DMS 273 (cell line): ENCODE data around the gene ADGRA1.

ENCODE experiments used
- DNase-seq: peaks from one replicate; lab custom pipeline; 2025; ENCODE audit not compliant: unreplicated experiment; lab: John Stamatoyannopoulos, UW

Gene ADGRA1

GRCh38 chr10:133160826-133161471 lies 73.2 kb downstream of the ADGRA1 start:
- no peak for DNase-seq

GRCh38 chr10:133161486-133162109 lies 73.9 kb downstream of the ADGRA1 start:
- DNase-seq: no peak

DNA sequence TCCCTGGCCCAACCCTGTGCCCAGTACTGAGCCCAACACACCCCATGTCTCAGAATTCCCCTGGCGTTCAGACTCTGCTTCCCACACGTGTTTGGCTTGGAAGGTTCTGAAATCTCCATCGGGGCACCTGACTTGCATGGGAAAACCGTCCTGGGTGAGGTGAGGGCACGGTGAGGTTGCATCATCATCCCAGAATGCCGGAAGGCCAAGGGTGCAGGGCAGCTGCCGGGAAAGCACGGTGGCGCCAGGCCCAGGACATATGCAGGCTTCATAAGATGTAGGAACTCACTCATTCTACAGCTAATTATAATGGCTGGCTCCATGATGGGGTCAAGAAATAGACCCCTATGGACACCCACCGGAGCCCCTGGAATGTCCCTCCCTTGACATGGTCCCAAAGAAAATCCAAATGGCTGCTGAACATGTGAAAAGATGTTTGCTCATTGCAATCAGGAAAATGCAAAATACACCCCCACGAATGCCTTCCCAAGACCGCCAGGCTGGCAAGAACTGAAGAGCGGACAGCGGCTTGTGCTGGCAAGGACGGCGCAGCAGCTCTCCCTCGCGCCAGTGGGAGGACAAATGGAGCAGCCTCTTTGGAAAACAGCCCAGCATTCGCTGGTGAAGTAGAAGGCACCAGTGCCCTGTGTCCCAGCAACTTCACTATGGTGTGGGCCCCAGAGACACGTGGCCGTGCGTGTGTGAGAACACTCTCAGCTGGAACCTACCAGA lies 74.6 kb downstream of the ADGRA1 start:
- no peak for DNase-seq

GRCh38 chr10:133162910-133163856 lies 75.5 kb downstream of the ADGRA1 start:
- no peak for DNase-seq

GRCh38 chr10:133163889-133164815 lies 76.4 kb downstream of the ADGRA1 start:
- DNase-seq: no peak

DNA sequence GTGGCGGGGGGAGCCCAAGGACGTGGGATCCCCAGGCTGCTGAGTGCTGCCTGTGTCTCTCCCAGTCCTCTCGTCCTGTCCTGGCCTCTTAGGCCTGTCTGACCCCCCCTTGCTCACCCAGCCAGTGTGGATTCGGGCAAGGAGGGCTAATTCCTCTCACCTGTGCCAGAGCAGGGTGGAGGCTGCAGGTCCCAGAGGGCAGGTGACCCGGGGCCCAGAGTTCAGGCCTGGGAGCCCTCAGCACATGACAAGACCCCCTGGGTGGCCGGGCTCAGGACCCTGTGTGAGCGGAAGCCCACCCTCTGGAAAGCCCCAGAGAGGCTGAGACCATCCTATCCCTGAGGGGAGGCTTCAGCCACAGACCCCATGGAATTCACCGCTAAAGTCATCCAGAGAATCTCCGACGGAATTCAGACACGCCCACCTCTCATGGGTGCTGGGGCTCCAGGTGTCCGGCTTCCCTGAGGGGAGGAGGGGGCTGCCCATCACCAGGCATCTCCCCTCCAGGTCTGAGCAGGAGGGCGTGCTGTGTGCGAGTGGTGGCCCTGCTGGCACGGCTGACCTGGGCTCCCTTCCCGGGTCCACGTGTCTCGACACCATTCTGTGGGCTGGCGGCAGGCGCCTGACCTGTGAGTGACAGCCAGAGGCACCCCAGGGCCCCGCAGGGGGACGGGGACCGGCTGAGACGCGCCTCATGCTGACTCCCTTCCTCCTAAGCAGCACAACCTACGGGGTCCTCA lies 77.3 kb downstream of the ADGRA1 start:
- no peak for DNase-seq

DNA sequence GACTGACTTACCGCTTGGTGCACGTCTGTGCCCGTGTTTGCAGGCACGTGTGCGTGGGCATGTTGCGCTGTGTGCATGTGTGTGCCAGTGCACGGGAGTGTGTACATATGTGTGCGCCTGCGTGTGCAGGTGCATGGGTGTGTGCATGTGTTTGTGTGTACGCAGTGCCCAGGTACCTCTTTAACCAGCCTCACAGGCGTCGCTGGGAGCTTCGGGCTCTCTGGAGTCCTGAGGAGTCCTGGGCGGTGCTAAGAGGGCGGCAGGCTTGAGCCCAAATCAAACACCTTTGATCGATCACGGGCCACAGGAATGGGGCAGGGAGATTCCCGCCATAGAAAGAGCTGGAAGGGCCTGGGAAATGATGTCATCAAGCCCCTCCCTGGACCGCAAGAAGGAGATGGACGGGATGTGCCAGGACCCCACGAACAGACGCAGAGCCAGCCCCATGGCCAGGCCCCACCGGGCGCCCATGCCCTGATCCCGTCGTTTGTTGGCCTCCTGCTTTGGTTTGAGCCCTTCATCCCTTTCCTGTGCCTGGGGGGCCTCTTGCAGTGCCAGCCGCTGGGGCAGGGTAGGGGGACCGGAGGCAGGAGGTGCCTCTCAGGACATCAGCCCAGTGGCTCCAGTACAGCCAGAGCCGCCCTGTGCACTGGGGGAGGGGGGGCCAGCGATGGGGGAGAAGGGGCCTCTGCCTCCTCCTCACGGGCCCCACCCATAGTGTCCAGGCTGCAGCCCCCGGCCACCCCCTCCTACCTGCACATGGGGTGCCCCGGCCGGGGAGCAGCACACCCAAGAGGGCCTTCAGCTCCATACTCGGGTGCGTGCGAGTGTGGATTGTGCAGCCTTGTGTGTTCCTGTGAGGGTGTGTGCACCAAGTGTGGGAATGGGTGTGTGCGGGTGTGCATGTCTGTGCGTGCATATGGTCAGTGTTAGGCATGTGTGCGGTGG lies 78.1 kb downstream of the ADGRA1 start:
- DNase-seq: no peak

GRCh38 chr10:133166504-133166827 lies 78.7 kb downstream of the ADGRA1 start:
- no peak for DNase-seq

DNA sequence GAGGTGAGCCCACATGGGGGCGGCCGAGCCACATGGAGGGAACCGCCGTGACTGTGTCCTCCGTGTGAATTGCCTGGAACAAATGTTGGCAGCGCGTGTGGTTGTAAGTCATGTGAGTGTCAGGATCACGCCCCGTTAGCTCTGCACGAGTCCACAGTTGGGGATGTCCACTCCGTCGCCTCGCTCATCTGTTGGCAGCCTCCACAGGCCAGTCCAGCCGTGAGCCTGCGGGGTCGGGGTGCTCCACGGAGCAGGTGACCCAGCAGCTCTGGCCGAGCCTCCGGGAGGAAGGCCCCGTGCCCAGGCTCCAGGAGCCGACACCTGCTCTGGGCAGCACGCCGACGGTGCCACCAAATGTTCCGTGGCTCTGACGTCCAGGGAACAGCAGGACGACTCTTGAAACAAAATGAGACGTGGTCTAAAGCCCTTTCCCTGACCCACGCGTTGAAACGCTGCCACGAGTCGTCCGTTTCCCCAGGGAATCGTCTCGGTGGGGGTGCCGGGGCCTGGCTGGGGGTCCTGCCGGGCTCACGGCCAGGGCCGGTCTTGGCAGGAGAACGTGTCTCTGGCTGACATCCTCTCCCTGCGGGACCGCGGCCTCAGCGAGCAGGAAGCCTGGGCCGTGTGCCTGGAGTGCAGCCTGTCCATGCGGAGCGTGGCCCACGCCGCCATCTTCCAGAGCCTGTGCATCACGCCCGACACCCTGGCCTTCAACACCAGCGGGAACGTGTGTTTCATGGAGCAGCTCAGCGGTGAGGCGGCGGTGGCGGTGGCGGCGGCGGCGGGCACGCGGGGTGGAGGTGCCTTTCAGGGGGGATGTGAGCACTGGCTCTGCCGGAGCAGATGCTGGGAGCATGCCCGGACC lies 79.3 kb downstream of the ADGRA1 start:
- no peak for DNase-seq

GRCh38 chr10:133167693-133168616 lies 80.2 kb downstream of the ADGRA1 start:
- no peak for DNase-seq

GRCh38 chr10:133168617-133169031 lies 80.9 kb downstream of the ADGRA1 start:
- DNase-seq: no peak

DNA sequence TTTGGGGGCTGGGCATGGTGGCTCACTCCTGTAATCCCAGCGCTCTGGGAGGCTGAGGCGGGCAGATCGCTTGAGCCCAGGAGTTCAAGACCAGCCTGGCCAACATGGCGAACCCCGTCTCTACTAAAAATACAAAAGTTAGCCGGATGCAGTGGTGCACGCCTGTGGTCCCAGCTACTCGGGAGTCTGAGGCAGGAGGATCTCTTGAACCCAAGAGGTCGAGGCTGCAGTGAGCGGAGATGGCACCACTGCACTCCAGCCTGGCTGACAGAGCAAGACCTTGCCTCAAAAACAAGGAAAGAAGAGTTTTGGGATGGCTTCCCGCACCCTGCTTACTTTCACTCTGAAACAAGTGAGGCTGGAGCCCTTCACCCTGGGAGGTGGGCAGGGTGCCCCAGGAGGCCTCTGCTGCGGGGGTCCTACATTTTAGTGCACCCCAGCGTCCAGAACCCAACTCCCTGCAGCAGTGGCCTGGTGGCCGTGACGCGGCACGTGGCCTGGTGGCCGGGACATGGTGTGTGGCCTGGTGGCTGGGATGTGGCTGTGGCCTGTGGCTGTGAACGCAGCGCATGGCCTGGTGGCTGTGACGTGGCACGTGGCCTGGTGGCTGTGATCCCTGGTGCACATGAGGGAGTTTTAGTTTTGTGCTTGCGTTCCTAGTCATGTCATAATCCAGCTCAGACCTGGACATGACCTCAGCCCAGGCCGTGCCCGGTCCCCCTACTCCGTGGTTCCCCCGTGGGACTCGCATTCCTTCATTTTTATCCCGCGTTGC lies 81.6 kb downstream of the ADGRA1 start:
- no peak for DNase-seq

GRCh38 chr10:133170092-133170491 lies 82.4 kb downstream of the ADGRA1 start:
- no peak for DNase-seq

DNA sequence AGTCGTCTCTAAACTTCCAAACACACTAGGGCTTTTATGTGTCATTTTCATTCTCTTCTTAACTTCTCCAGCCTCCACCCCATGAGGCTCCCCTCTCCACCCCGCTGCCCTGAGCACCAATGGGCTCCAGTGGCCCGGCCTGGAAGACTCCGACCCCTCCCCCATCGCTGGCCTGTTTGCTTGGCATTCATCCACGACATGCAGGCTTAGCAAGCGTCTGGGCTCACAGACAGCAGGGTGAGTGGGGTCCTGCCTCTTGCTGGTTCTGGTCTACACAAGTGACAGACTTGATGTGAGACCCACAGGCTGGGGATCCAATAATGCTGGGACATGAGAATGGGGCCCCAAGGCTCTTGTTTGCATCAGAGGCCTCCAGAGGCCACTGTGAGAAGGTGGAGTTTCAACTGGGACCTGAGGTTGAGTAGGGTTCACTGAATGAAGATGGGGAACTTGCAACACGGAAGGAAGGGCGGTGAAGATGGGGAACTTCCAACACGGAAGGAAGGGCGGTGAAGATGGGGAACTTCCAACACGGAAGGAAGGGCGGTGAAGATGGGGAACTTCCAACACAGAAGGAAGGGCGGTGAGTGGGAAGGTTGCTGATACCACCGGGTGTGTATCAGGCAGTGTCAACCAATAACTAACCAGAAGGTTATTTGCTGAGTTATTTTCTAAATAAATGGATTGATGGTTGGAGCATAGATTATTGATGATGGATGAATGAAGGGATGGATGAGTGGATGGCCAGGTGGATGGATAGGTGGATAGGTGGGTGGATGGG lies 86.3 kb downstream of the ADGRA1 start:
- DNase-seq: no peak

- DNase-seq: no peak
Measured at GRCh38 chr10:133174689-133175263, 87.1 kb downstream of the ADGRA1 start.
